SK-N-SH treated with all-trans-retinoic acid at 6 μM for 48 hours (cell line): ENCODE measurements around the gene ORC3.

Experiments used
- ATAC-seq: fragments of 200-7000 bp; cut with Tn5 transposase; 3 replicates; pipeline ENCODE4 v1.9.1; 2020; ENCODE audit warnings: mild to moderate bottlenecking, moderate library complexity
- ARNTL ChIP-seq: fragments of 450-650 bp; formaldehyde crosslinking; IDR thresholded peaks from 2 replicates; pipeline ENCODE4 v1.5.0; 2020; ENCODE audit warnings: low read depth, mild to moderate bottlenecking, moderate library complexity, borderline replicate concordance
- BACH2 ChIP-seq: fragments of 250-450 bp; sonication (Bioruptor Pico); IDR thresholded peaks from 2 replicates; pipeline ENCODE4 v1.9.0; 2021; ENCODE audit warnings: mild to moderate bottlenecking, borderline replicate concordance
- CSDC2 ChIP-seq: fragments of 250-450 bp; sonication (Bioruptor Pico); IDR thresholded peaks from 2 replicates; pipeline ENCODE4 v1.5.0; 2020; ENCODE audit warnings: mild to moderate bottlenecking, moderate library complexity
- GLIS3 ChIP-seq: fragments of 250-450 bp; sonication (Bioruptor Pico); IDR thresholded peaks from 2 replicates; pipeline ENCODE4 v1.5.0; 2020; ENCODE audit warnings: mild to moderate bottlenecking, moderate library complexity
- ISL1 ChIP-seq: fragments of 250-450 bp; sonication (Bioruptor Pico); IDR thresholded peaks from 2 replicates; pipeline ENCODE4 v2.1.2; 2022; ENCODE audit warnings: mild to moderate bottlenecking, moderate library complexity
- OSR1 ChIP-seq: fragments of 250-450 bp; sonication (Bioruptor Pico); IDR thresholded peaks from 2 replicates; pipeline ENCODE4 v1.8.0; 2022; ENCODE audit warnings: moderate library complexity, mild to moderate bottlenecking, inconsistent platforms
- PPARA ChIP-seq: fragments of 250-450 bp; sonication (Bioruptor Pico); IDR thresholded peaks from 2 replicates; pipeline ENCODE4 v1.5.0; 2020; ENCODE audit warnings: mild to moderate bottlenecking, borderline replicate concordance
- RARB ChIP-seq: fragments of 250-450 bp; sonication (Bioruptor Pico); IDR thresholded peaks from 2 replicates; pipeline ENCODE4 v1.8.0; 2021; ENCODE audit warnings: mild to moderate bottlenecking, moderate library complexity
- SNAI2 ChIP-seq: fragments of 250-450 bp; sonication (Bioruptor Pico); IDR thresholded peaks from 2 replicates; pipeline ENCODE4 v1.5.0; 2020; ENCODE audit warnings: mild to moderate bottlenecking, moderate library complexity
- TCF4 ChIP-seq: fragments of 250-450 bp; sonication (Bioruptor Pico); IDR thresholded peaks from 2 replicates; pipeline ENCODE4 v1.8.0; 2021; ENCODE audit warnings: mild to moderate bottlenecking, moderate library complexity, borderline replicate concordance
- TOX ChIP-seq: fragments of 250-450 bp; sonication (Bioruptor Pico); IDR thresholded peaks from 2 replicates; pipeline ENCODE4 v1.8.0; 2021; ENCODE audit warnings: mild to moderate bottlenecking, moderate library complexity, borderline replicate concordance
- ZC3H10 ChIP-seq: fragments of 250-450 bp; sonication (Bioruptor Pico); IDR thresholded peaks from 2 replicates; pipeline ENCODE4 v1.5.1; 2021; ENCODE audit warnings: mild to moderate bottlenecking, moderate library complexity
- ZFP30 ChIP-seq: fragments of 450-650 bp; formaldehyde crosslinking; IDR thresholded peaks from 2 replicates; pipeline ENCODE4 v1.5.0; 2022; ENCODE audit warnings: mild to moderate bottlenecking, moderate library complexity
- ZNF565 ChIP-seq: fragments of 450-650 bp; formaldehyde crosslinking; conservative IDR thresholded peaks from 2 replicates; pipeline ENCODE4 v1.5.0; 2020; ENCODE audit warnings: low read depth, mild to moderate bottlenecking, moderate library complexity
- ZNF70 ChIP-seq: fragments of 450-650 bp; formaldehyde crosslinking; IDR thresholded peaks from 2 replicates; pipeline ENCODE4 v1.5.0; 2020; ENCODE audit warnings: mild to moderate bottlenecking, moderate library complexity
- ZNF8 ChIP-seq: fragments of 450-650 bp; formaldehyde crosslinking; IDR thresholded peaks from 2 replicates; pipeline ENCODE4 v1.5.0; 2020; ENCODE audit warnings: mild to moderate bottlenecking, moderate library complexity
- TF ChIP-seq, protein P1 (sequence below): fragments of 250-450 bp; sonication (Bioruptor Pico); IDR thresholded peaks from 2 replicates; pipeline ENCODE4 v1.5.0; 2020; ENCODE audit warnings: mild to moderate bottlenecking, moderate library complexity
- TF ChIP-seq, protein P2 (sequence below): fragments of 250-450 bp; sonication (Bioruptor Pico); IDR thresholded peaks from 2 replicates; pipeline ENCODE4 v1.8.0; 2020; ENCODE audit warnings: mild to moderate bottlenecking, moderate library complexity, borderline replicate concordance
- TF ChIP-seq, protein P3 (sequence below): fragments of 250-450 bp; sonication (Bioruptor Pico); IDR thresholded peaks from 2 replicates; pipeline ENCODE4 v1.5.1; 2021; ENCODE audit warnings: mild to moderate bottlenecking, moderate library complexity
- TF ChIP-seq, protein P4 (sequence below): fragments of 250-450 bp; sonication (Bioruptor Pico); IDR thresholded peaks from 2 replicates; pipeline ENCODE4 v1.5.1; 2020; ENCODE audit warnings: low read depth, mild to moderate bottlenecking, moderate library complexity

Gene ORC3

DNA sequence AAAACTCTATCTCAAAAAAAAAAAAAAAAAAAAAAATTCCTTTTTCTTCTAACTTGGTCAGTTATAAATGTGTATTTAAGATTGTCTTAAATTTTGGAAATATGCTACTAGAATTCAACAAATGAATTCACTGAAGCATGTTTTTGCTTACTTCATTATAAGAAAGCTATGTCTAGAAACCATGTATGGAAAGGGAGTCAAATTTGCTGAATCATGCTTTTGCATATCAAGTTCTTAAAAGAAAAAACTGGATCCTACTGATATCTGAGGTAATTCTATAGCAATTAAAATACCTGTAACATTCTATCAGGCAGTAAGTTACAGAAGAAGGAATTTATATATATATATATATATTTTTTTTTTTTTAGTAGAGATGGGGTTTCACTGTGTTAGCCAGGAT lies 84.4 kb downstream of the ORC3 start:
- TF ChIP-seq TCF4 (no peak), ZNF565 (no peak), PPARA (CRISPR knock-in tag) (no peak), RARB (no peak)
- TF ChIP-seq, protein P1, sequence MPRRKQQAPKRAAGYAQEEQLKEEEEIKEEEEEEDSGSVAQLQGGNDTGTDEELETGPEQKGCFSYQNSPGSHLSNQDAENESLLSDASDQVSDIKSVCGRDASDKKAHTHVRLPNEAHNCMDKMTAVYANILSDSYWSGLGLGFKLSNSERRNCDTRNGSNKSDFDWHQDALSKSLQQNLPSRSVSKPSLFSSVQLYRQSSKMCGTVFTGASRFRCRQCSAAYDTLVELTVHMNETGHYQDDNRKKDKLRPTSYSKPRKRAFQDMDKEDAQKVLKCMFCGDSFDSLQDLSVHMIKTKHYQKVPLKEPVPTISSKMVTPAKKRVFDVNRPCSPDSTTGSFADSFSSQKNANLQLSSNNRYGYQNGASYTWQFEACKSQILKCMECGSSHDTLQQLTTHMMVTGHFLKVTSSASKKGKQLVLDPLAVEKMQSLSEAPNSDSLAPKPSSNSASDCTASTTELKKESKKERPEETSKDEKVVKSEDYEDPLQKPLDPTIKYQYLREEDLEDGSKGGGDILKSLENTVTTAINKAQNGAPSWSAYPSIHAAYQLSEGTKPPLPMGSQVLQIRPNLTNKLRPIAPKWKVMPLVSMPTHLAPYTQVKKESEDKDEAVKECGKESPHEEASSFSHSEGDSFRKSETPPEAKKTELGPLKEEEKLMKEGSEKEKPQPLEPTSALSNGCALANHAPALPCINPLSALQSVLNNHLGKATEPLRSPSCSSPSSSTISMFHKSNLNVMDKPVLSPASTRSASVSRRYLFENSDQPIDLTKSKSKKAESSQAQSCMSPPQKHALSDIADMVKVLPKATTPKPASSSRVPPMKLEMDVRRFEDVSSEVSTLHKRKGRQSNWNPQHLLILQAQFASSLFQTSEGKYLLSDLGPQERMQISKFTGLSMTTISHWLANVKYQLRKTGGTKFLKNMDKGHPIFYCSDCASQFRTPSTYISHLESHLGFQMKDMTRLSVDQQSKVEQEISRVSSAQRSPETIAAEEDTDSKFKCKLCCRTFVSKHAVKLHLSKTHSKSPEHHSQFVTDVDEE (CRISPR knock-in tag), result no peak
- ATAC-seq, result no peak

DNA sequence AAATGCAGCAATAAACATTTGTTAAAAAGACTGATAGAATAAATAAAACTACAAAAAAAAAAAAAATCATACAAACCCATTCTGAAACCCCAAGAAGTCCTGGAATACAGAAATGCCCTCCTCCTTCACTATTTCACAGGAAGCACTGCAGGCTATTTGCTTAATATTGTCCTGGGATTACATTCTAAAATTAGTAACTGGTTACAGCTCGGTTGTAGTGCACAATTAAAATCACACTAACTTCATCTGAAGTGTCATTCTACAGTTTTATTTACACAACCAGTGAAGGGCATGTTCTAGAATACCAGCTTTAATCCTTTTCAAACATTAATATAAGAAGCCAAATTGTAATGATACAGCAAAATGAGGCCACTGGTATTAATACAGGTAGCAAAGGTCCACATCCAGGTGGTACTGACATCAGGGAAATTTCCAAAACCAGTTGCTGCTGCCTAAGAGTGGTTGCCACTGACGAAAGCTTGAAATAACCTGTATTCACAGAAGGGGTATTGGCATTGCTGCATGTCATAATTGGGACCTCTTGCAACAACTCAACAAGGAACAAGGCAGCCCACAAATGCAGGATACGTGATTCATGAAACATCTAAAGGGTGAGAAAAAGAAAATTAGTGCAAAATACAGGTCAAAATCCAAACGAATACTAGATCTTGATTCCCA lies 85.2 kb downstream of the ORC3 start:
- ATAC-seq, result no peak
- TF ChIP-seq RARB, result no peak
- no peak for TF ChIP-seq GLIS3 (CRISPR knock-in tag)
- TF ChIP-seq ZNF70 (CRISPR knock-in tag), result no peak
- TF ChIP-seq SNAI2, result no peak
- no peak for TF ChIP-seq ISL1 (CRISPR knock-in tag)
- no peak for TF ChIP-seq ZNF8
- no peak for TF ChIP-seq CSDC2 (CRISPR knock-in tag)
- TF ChIP-seq, protein P2, sequence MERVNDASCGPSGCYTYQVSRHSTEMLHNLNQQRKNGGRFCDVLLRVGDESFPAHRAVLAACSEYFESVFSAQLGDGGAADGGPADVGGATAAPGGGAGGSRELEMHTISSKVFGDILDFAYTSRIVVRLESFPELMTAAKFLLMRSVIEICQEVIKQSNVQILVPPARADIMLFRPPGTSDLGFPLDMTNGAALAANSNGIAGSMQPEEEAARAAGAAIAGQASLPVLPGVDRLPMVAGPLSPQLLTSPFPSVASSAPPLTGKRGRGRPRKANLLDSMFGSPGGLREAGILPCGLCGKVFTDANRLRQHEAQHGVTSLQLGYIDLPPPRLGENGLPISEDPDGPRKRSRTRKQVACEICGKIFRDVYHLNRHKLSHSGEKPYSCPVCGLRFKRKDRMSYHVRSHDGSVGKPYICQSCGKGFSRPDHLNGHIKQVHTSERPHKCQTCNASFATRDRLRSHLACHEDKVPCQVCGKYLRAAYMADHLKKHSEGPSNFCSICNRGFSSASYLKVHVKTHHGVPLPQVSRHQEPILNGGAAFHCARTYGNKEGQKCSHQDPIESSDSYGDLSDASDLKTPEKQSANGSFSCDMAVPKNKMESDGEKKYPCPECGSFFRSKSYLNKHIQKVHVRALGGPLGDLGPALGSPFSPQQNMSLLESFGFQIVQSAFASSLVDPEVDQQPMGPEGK (CRISPR knock-in tag), result no peak
- TF ChIP-seq ZC3H10, result no peak
- TF ChIP-seq TOX (CRISPR knock-in tag), result no peak
- TF ChIP-seq BACH2, result no peak
- TF ChIP-seq, protein P3, sequence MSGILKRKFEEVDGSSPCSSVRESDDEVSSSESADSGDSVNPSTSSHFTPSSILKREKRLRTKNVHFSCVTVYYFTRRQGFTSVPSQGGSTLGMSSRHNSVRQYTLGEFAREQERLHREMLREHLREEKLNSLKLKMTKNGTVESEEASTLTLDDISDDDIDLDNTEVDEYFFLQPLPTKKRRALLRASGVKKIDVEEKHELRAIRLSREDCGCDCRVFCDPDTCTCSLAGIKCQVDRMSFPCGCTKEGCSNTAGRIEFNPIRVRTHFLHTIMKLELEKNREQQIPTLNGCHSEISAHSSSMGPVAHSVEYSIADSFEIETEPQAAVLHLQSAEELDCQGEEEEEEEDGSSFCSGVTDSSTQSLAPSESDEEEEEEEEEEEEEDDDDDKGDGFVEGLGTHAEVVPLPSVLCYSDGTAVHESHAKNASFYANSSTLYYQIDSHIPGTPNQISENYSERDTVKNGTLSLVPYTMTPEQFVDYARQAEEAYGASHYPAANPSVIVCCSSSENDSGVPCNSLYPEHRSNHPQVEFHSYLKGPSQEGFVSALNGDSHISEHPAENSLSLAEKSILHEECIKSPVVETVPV, result no peak
- TF ChIP-seq, all 23 proteins: peak for 0

DNA sequence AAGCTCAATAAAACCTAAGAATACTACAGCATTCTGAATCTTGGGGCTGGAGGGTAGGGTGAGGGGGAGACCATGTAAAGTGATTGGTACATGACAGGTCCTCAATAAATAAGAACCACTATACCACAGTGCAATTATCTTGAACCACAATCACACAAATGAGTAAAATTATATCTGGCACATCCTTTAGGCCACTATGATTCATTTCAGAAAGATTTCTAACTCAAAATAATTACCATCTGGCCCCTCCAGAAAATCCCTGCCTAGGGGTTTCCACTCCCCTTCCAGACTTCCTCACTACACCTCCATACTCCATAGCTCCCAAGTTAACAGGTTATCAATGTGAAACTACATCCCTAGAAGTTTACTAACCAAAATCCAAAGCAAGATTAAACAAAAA lies 92.4 kb downstream of the ORC3 start:
- no peak for TF ChIP-seq TOX (CRISPR knock-in tag)
- TF ChIP-seq ISL1 (CRISPR knock-in tag), result peak; percentile 41; the same call in 1 of the 2 replicates
- peak; percentile 66 for ATAC-seq

DNA sequence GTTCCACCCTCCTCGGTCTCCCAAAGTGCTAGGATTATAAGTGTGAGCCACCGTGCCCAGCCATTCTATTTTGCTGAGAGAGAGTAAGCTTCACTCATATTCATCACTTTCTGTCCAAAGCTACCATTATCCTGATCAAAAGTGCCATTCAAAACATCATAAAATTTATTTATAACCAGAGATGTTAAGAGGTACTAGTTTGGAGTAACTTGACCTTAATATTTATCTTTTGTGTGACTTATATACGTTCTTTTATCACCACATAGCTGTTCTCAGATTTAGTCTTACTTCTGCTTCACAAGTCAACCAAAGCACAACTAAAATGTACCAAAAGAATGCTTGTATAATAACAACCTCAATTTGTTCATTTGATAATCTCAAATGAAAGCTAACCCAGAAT lies 94.0 kb downstream of the ORC3 start:
- TF ChIP-seq, protein P4, sequence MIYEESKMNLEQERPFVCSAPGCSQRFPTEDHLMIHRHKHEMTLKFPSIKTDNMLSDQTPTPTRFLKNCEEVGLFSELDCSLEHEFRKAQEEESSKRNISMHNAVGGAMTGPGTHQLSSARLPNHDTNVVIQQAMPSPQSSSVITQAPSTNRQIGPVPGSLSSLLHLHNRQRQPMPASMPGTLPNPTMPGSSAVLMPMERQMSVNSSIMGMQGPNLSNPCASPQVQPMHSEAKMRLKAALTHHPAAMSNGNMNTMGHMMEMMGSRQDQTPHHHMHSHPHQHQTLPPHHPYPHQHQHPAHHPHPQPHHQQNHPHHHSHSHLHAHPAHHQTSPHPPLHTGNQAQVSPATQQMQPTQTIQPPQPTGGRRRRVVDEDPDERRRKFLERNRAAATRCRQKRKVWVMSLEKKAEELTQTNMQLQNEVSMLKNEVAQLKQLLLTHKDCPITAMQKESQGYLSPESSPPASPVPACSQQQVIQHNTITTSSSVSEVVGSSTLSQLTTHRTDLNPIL (CRISPR knock-in tag), result no peak
- TF ChIP-seq ZNF8 (no peak), CSDC2 (CRISPR knock-in tag) (no peak), ZFP30 (no peak), ISL1 (CRISPR knock-in tag) (no peak), ZNF565 (no peak), ARNTL (CRISPR knock-in tag) (no peak), OSR1 (CRISPR knock-in tag) (no peak), TCF4 (no peak)
- no peak for ATAC-seq
